ENCODE data around the gene TMEM165.

GRCh38 chr4:55395529-55396307, at the start of gene TMEM165:
- TF ChIP-seq CTCF (IDR thresholded peaks at IDR 0.05): peak in 1 of 6 experiments; percentile 17
- peak; percentile 84 to 99 for TF ChIP-seq POLR2A (IDR thresholded peaks at IDR 0.05)
